ENCODE measurements around the gene WDPCP. TPM values are rescaled to one million over a fixed set of nuclear protein-coding genes. Genes with fewer than 3 reads are reported as not detected.

WDPCP gene
- total RNA-seq, 2 donors from 2014 or later, result 8.4 to 12.6 TPM

- intact Hi-C loops (cut with DNase I), result no loop called here
- Histone ChIP-seq H3K4me1 (replicated peaks) (no peaks in the 10 kb centered on the region), H3K27me3 (replicated peaks; ENCODE audit: insufficient read depth) (no peaks in the 10 kb centered on the region), H3K36me3 (no peaks in the 10 kb centered on the region), H3K9me3 (no peaks in the 10 kb centered on the region), H3K4me3 (no peak overlapping the region), H3K27ac (no peak overlapping the region)
- TF ChIP-seq, protein P1, sequence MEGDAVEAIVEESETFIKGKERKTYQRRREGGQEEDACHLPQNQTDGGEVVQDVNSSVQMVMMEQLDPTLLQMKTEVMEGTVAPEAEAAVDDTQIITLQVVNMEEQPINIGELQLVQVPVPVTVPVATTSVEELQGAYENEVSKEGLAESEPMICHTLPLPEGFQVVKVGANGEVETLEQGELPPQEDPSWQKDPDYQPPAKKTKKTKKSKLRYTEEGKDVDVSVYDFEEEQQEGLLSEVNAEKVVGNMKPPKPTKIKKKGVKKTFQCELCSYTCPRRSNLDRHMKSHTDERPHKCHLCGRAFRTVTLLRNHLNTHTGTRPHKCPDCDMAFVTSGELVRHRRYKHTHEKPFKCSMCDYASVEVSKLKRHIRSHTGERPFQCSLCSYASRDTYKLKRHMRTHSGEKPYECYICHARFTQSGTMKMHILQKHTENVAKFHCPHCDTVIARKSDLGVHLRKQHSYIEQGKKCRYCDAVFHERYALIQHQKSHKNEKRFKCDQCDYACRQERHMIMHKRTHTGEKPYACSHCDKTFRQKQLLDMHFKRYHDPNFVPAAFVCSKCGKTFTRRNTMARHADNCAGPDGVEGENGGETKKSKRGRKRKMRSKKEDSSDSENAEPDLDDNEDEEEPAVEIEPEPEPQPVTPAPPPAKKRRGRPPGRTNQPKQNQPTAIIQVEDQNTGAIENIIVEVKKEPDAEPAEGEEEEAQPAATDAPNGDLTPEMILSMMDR (IDR thresholded peaks at IDR 0.05), result no peak
- TF ChIP-seq POLR2AphosphoS5 (IDR thresholded peaks at IDR 0.05) (no peak), POLR2A (IDR thresholded peaks at IDR 0.05) (no peak)
- no peak for DNase-seq (ENCODE audit: low spot score)
- WGBS, result 73% methylated on average over 4 of the region's 4 CpGs
These were observed 369.3 kb downstream of the WDPCP start for GRCh38 chr2:63218800-63219526.

DNA sequence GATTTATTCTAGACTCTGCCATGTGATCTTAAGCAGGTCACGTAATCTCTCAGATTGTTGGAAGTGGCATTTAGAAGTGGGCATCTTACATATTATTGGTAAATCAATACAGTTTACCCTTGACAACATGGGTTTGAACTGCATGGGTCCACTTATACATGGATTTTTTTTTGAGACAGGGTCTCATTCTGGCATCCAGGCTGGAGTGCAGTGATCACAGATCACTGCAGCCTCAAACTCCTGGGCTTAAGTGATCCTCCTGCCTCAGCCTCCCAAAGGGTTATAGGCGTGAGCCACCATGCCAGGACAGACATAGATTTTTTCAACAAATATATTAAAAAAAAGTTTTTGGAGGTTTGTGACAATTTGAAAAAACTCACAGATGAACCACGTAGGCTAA lies 393.0 kb downstream of the WDPCP start:
- intact Hi-C loops (cut with DNase I), result no loop called here
- no peaks in the 10 kb centered on the region for H3K36me3 ChIP-seq
- H3K4me1 ChIP-seq (replicated peaks), result no peaks in the 10 kb centered on the region
- DNase-seq (ENCODE audit: low spot score), result no peak
- WGBS, result 95% methylated on average over 3 of the region's 3 CpGs
- H3K27me3 ChIP-seq (replicated peaks; ENCODE audit: insufficient read depth), result no peaks in the 10 kb centered on the region
- H3K9me3 ChIP-seq, result no peaks in the 10 kb centered on the region
- no peak overlapping the region for H3K4me3 ChIP-seq
- no peak for TF ChIP-seq POLR2AphosphoS5 (IDR thresholded peaks at IDR 0.05)
- TF ChIP-seq POLR2A (IDR thresholded peaks at IDR 0.05), result no peak
- TF ChIP-seq, protein P1 (IDR thresholded peaks at IDR 0.05), result no peak
- no peak overlapping the region for H3K27ac ChIP-seq

- Histone ChIP-seq H3K4me3 (no peak overlapping the region), H3K36me3 (no peaks in the 10 kb centered on the region), H3K27me3 (replicated peaks; ENCODE audit: insufficient read depth) (no peaks in the 10 kb centered on the region), H3K27ac (no peak overlapping the region), H3K9me3 (no peaks in the 10 kb centered on the region), H3K4me1 (replicated peaks) (no peaks in the 10 kb centered on the region)
- intact Hi-C loops (cut with DNase I), result no loop called here
- TF ChIP-seq, protein P1 (IDR thresholded peaks at IDR 0.05), result no peak
- TF ChIP-seq POLR2A (IDR thresholded peaks at IDR 0.05) (no peak), POLR2AphosphoS5 (IDR thresholded peaks at IDR 0.05) (no peak)
- DNase-seq (ENCODE audit: low spot score), result no peak
These were observed 394.1 kb downstream of the WDPCP start for GRCh38 chr2:63194175-63194574.

DNA sequence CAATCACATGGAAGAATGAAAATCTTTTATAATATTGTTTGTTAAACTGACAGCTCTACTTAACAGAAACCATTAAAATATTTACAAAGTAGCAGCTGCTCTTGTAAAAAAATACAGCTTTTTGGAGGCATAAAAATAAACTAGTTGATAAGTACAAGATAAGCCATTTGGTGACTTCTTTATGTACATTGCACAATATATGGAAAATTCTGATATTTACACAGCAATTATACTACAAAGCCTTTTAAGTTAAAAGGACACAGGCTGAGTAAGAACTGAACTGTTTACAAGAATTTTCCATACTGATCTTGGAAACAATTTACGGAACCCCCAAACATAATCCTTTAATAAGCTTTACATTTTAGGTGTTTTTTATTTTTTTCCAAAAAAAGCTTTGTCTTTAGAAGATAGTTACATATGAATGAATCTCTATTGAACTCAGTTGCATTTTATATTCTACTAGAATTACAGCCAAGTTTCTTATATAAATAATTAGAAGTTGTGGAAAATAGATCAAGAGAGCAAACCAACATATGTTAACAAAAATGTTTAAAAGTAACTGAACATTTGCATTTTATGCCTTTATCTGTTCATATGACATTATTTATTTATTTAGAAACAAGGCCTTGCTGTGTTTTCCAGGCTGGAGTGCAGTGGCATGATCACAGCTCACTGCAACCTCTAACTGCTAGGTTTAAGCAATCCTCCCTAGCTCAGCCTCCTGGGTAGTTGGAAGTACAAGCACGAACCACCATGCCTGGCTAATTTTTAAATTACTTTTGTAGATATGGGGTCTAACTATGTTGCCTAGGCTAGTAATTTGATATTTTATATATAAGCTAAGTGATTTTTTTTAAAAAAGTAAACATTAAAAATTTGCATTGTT lies 395.1 kb downstream of the WDPCP start:
- H3K27ac ChIP-seq, result no peak overlapping the region
- DNase-seq (ENCODE audit: low spot score), result no peak
- H3K9me3 ChIP-seq, result no peaks in the 10 kb centered on the region
- no peaks in the 10 kb centered on the region for H3K27me3 ChIP-seq (replicated peaks; ENCODE audit: insufficient read depth)
- H3K4me1 ChIP-seq (replicated peaks), result no peaks in the 10 kb centered on the region
- TF ChIP-seq, protein P1 (IDR thresholded peaks at IDR 0.05), result no peak
- TF ChIP-seq POLR2AphosphoS5 (IDR thresholded peaks at IDR 0.05), result no peak
- TF ChIP-seq POLR2A (IDR thresholded peaks at IDR 0.05), result no peak
- H3K36me3 ChIP-seq, result no peaks in the 10 kb centered on the region
- intact Hi-C loops (cut with DNase I), result no loop called here
- H3K4me3 ChIP-seq, result no peak overlapping the region
- WGBS, result 70% methylated on average over 2 of the region's 2 CpGs
